Upper lobe of left lung (tissue), 4 donors: Measurements from ENCODE around the gene DVL3.

Experiments used
- EP300 ChIP-seq, 4 donors: sonication (generic); formaldehyde crosslinking; IDR thresholded peaks; one replicate each; pipeline ENCODE4 v1.5.1; 2017; ENCODE audit warnings: antibody characterized with exemption in 4 of 4, control low read depth in 2 of 4
- POLR2A ChIP-seq, 4 donors: fragments of 450-650 bp; IDR thresholded peaks; one replicate each; pipeline ENCODE4 v1.5.1; 2016 to 2017; ENCODE audit warnings: antibody characterized with exemption in 4 of 4, mild to moderate bottlenecking in 2 of 4
- POLR2AphosphoS5 ChIP-seq, 2 donors: sonication (generic); formaldehyde crosslinking; IDR thresholded peaks; one replicate each; pipeline ENCODE4 v1.5.1; 2017; ENCODE audit warnings: antibody characterized with exemption in 2 of 2
- TF ChIP-seq, protein P1 (sequence below), 6 experiments: fragments of 450-650 bp in 4 of 6; fragments of 200-600 bp in 2 of 6; sonication (generic) in 2 of 6; IDR thresholded peaks; one replicate each; pipeline ENCODE4 v1.5.1; 2016 to 2019; ENCODE audit warnings: antibody characterized with exemption in 6 of 6

DNA sequence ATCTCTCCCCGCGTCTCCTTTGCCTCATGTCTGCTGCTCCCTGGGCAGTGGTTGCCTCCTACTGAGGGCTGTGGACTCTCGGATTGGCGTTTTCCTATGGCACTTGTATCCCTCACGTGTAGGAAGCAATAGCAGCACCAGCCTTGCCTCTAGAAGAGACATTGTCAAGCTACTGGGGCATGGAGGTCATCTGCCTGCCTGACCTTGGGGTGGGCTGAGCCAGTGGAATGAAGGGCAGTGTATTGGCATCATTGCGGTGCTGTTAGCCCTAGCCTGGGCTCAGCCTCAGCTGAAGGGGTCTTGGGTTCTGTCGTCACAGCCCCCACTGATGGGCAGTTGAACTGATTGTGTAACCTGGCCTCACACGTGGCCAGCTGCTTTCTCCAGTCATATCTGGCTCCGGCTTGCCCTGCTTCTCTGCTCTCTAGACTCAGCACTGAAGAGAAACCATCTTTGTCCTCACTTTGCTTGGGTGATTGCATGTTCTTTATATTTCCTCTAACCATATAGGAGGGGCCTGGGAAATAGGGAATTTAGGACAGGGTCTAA is 38.9 kb downstream of the DVL3 start:
- TF ChIP-seq POLR2A (IDR thresholded peaks at IDR 0.05) = no peak
- TF ChIP-seq, protein P1, sequence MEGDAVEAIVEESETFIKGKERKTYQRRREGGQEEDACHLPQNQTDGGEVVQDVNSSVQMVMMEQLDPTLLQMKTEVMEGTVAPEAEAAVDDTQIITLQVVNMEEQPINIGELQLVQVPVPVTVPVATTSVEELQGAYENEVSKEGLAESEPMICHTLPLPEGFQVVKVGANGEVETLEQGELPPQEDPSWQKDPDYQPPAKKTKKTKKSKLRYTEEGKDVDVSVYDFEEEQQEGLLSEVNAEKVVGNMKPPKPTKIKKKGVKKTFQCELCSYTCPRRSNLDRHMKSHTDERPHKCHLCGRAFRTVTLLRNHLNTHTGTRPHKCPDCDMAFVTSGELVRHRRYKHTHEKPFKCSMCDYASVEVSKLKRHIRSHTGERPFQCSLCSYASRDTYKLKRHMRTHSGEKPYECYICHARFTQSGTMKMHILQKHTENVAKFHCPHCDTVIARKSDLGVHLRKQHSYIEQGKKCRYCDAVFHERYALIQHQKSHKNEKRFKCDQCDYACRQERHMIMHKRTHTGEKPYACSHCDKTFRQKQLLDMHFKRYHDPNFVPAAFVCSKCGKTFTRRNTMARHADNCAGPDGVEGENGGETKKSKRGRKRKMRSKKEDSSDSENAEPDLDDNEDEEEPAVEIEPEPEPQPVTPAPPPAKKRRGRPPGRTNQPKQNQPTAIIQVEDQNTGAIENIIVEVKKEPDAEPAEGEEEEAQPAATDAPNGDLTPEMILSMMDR (IDR thresholded peaks at IDR 0.05) = no peak
- no peak for TF ChIP-seq POLR2AphosphoS5 (IDR thresholded peaks at IDR 0.05)
- no peak for TF ChIP-seq EP300 (IDR thresholded peaks at IDR 0.05)
